Adrenal gland (tissue), 12 donors: ENCODE data around the gene ADIPOR2. TPM values are rescaled to one million over a fixed set of nuclear protein-coding genes. Genes with fewer than 3 reads are reported as not detected.
A peak's percentile ranks its signal among the peaks of the same experiment; 100 is the strongest.
"Not testable (repeated sequence)": the region's sequence is repeated elsewhere in the genome, so short reads cannot be mapped to it uniquely, and the experiment has no call there.

ENCODE experiments used
- DNase-seq, 7 donors: peaks; one replicate each; pipeline ENCODE4 v3.0.0-alpha.2; 2019 to 2020
- H3K27ac ChIP-seq, 5 donors: fragments of 200-600 bp; sonication (generic) in 4 of 5; 1 replicate in 3 of 5; 2 replicates in 2 of 5; pipeline versions ENCODE4 v1.5.1 to v1.8.0; 2016 to 2020; ENCODE audit warnings: mild to moderate bottlenecking in 1 of 5
- H3K27me3 ChIP-seq: fragments of 200-600 bp; 2 replicates; pipeline ENCODE4 v1.8.0; 2021
- H3K36me3 ChIP-seq, 2 donors: fragments of 200-600 bp; replicated peaks in 1 of 2; 1 replicate in 1 of 2; 2 replicates in 1 of 2; pipeline versions ENCODE4 v1.5.1 to v1.8.0; 2018 to 2022
- H3K4me1 ChIP-seq, 2 donors: fragments of 200-600 bp; replicated peaks in 1 of 2; 1 replicate in 1 of 2; 2 replicates in 1 of 2; pipeline versions ENCODE4 v1.5.1 to v1.8.0; 2018 to 2021
- H3K4me3 ChIP-seq, 4 donors: fragments of 200-600 bp; sonication (generic) in 3 of 4; one replicate each; pipeline ENCODE4 v1.5.1; 2016 to 2018
- H3K9me3 ChIP-seq, 3 donors: fragments of 200-600 bp; sonication (generic) in 1 of 3; replicated peaks in 1 of 3; 1 replicate in 2 of 3; 2 replicates in 1 of 3; pipeline versions ENCODE4 v1.5.1 to v1.8.0; 2016 to 2021
- CTCF ChIP-seq, 6 experiments: fragments of 450-650 bp in 4 of 6; fragments of 200-600 bp in 2 of 6; sonication (generic) in 1 of 6; IDR thresholded peaks; 1 replicate in 5 of 6; 2 replicates in 1 of 6; pipeline versions ENCODE4 v1.5.1 to v1.8.0; 2016 to 2021; ENCODE audit warnings: antibody characterized with exemption in 6 of 6, mild to moderate bottlenecking in 2 of 6, moderate library complexity in 1 of 6
- POLR2A ChIP-seq, 2 donors: fragments of 450-650 bp; IDR thresholded peaks; one replicate each; pipeline ENCODE4 v1.6.1; 2017; ENCODE audit warnings: antibody characterized with exemption in 2 of 2, mild to moderate bottlenecking in 2 of 2, moderate library complexity in 1 of 2
- WGBS, 4 donors: extraction: QIAGEN DNeasy Blood & Tissue Kit in 2 of 4; methylation state at CpG; one replicate each; pipeline versions ENCODE4 v1.1.5 to v1.1.7; 2013 to 2017; 5-methylcytosine and 5-hydroxymethylcytosine counted together
- intact Hi-C, 2 donors: fragments of 100-400 bp; cut with DNase I; formaldehyde crosslinking; loops; one replicate each; pipeline versions ENCODE4 v1.14.1 to v1.15.0; 2022 to 2023
- polyA plus RNA-seq, 3 donors: library from polyadenylated mRNA; stranded (reverse); fragments of 200-250 nt in 2 of 3; fragments of 350-450 nt in 1 of 3; fragmentation: Illumina TruSeq in 1 of 3; extraction: RNeasy Lipid Tissue Mini Kit (QIAGEN cat#74804) in 1 of 3; gene quantifications; one replicate each; pipeline ENCODE4 v1.2.3, GENCODE V29; 2013 to 2014
- total RNA-seq, 9 donors: library from RNA; depleted of rRNA in 4 of 9; stranded (reverse); fragments of >200 nt in 4 of 9; fragments of 120-200 nt in 1 of 9; fragmentation: NEBNext Ultra II Directional in 1 of 9; extraction: Animal tissue kit (Norgen Biotek cat#: 25700) in 1 of 9; gene quantifications; one replicate each; pipeline versions ENCODE4 v1.1.0 to v1.2.4, GENCODE V29; 2013 to 2023
- donor health status: healthy with polysubstance abuse.
- donor health status: Bipolar disorder and iron deficiency.
- donor health status: DM: yes; HTN: yes; CAD: no.
- donor health status: DM: no; HTN: no; CAD: no.
- donor health status: DM: no; HTN: no; CAD: no.
- donor health status: DM: yes; HTN: yes; CAD: no.

The ADIPOR2 gene
- total and polyA plus RNA-seq, 12 donors = 46.2 to 214 (median 98.6) TPM

GRCh38 chr12:1705774-1706631 lies 15.1 kb downstream of the ADIPOR2 start:
- H3K4me3 ChIP-seq = no peak overlapping the region
- H3K9me3 ChIP-seq = no peaks in the 10 kb centered on the region
- intact Hi-C loops = no loop called here
- TF ChIP-seq POLR2A (IDR thresholded peaks at IDR 0.05) (no peak), CTCF (IDR thresholded peaks at IDR 0.05) (no peak)
- H3K36me3 ChIP-seq = no peaks in the 10 kb centered on the region
- peaks cover 35 to 64% of the 10 kb centered on the region in 2 donors for H3K4me1 ChIP-seq
- 77 to 85% (median 81%) methylated on average over 3 of the region's 3 CpGs for WGBS, 4 donors
- no peaks in the 10 kb centered on the region for H3K27me3 ChIP-seq
- DNase-seq = no peak
- H3K27ac ChIP-seq = peak overlapping the region in 4 of 5 donors; percentile 3 to 56 (median 22)

- TF ChIP-seq POLR2A (IDR thresholded peaks at IDR 0.05) (no peak), CTCF (IDR thresholded peaks at IDR 0.05) (no peak)
- H3K4me1 ChIP-seq = peaks cover 41 to 70% of the 10 kb centered on the region in 2 donors
Observed at GRCh38 chr12:1706632-1706980, 15.7 kb downstream of the ADIPOR2 start.

GRCh38 chr12:1707051-1707450 lies 16.2 kb downstream of the ADIPOR2 start:
- Histone ChIP-seq H3K4me3 (no peak overlapping the region), H3K36me3 (no peaks in the 10 kb centered on the region), H3K27me3 (no peaks in the 10 kb centered on the region), H3K4me1 (peaks cover 45 to 75% of the 10 kb centered on the region in 2 donors), H3K9me3 (no peaks in the 10 kb centered on the region), H3K27ac (peak overlapping the region in 3 of 5 donors; percentile 3 to 67 (median 56))
- TF ChIP-seq POLR2A (IDR thresholded peaks at IDR 0.05) = no peak
- no peak for TF ChIP-seq CTCF (IDR thresholded peaks at IDR 0.05)
- intact Hi-C loops = no loop called here
- 88 to 100% (median 96%) methylated on average over 1 of the region's 1 CpG for WGBS, 4 donors
- DNase-seq = no peak

More at GRCh38 chr12:1706632-1706980, 15.7 kb downstream of the ADIPOR2 start:
- Histone ChIP-seq H3K27me3 (no peaks in the 10 kb centered on the region), H3K36me3 (no peaks in the 10 kb centered on the region), H3K4me3 (no peak overlapping the region), H3K27ac (peak overlapping the region in 4 of 5 donors; percentile 3 to 67 (median 38)), H3K9me3 (no peaks in the 10 kb centered on the region)
- DNase-seq = peak in 2 of 7 donors; percentile 28 to 29
- intact Hi-C loops = no loop called here
- WGBS, 4 donors = 30 to 52% (median 34%) methylated on average over 1 of the region's 1 CpG

GRCh38 chr12:1709968-1710367 lies 19.1 kb downstream of the ADIPOR2 start:
- DNase-seq, H3K4me3 ChIP-seq, H3K27me3 ChIP-seq, intact Hi-C loops, H3K27ac ChIP-seq, H3K9me3 ChIP-seq, H3K36me3 ChIP-seq: not testable (repeated sequence)
- WGBS, 4 donors = 66 to 85% (median 78%) methylated on average over 5 of the region's 5 CpGs
- H3K4me1 ChIP-seq = peaks cover 51 to 78% of the 10 kb centered on the region in 2 donors

- DNase-seq, H3K27me3 ChIP-seq, H3K4me3 ChIP-seq, H3K36me3 ChIP-seq, H3K9me3 ChIP-seq, intact Hi-C loops: not testable (repeated sequence)
- H3K4me1 ChIP-seq = peaks cover 55 to 78% of the 10 kb centered on the region in 2 donors
- WGBS, 4 donors = 92 to 94% (median 94%) methylated on average over 8 of the region's 8 CpGs
- H3K27ac ChIP-seq = peak overlapping the region in 4 of 5 donors; percentile 15 to 78 (median 54)
Observed at GRCh38 chr12:1710870-1711269, 20.0 kb downstream of the ADIPOR2 start.

- peaks cover 51 to 79% of the 10 kb centered on the region in 2 donors for H3K4me1 ChIP-seq
- intact Hi-C loops = not testable (repeated sequence)
Observed at GRCh38 chr12:1711536-1712211, 20.8 kb downstream of the ADIPOR2 start.

GRCh38 chr12:1712305-1712704 lies 21.4 kb downstream of the ADIPOR2 start:
- H3K27me3 ChIP-seq, intact Hi-C loops, H3K9me3 ChIP-seq, DNase-seq, H3K4me3 ChIP-seq, H3K36me3 ChIP-seq: not testable (repeated sequence)
- 89 to 95% (median 94%) methylated on average over 5 of the region's 5 CpGs for WGBS, 4 donors
- Histone ChIP-seq H3K27ac (peak overlapping the region in 4 of 5 donors; percentile 8 to 91 (median 77)), H3K4me1 (peaks cover 51 to 79% of the 10 kb centered on the region in 2 donors)

More at GRCh38 chr12:1711536-1712211, 20.8 kb downstream of the ADIPOR2 start:
- not testable (repeated sequence) for H3K36me3 ChIP-seq, H3K4me3 ChIP-seq, H3K9me3 ChIP-seq, H3K27me3 ChIP-seq
- peak overlapping the region in 4 of 5 donors; percentile 15 to 91 (median 77) for H3K27ac ChIP-seq
- DNase-seq = peak in 3 of 7 donors; percentile 55 to 67 (median 59)
- WGBS, 4 donors = 17 to 26% (median 22%) methylated on average over 3 of the region's 3 CpGs
